LNCaP clone FGC (cell line): Measurements from ENCODE around the gene HSPB6.

Experiments used
- DNase-seq: peaks from one replicate; pipeline ENCODE4 v3.0.0-alpha.2; 2011; ENCODE audit warnings: low read depth
- H3K4me3 ChIP-seq: 2 replicates; pipeline ENCODE4 v1.5.1; 2011; ENCODE audit warnings: mild to moderate bottlenecking, low read depth, low read length, control low read depth
- TF ChIP-seq, protein P1 (sequence below): IDR thresholded peaks from 2 replicates; pipeline ENCODE4 v1.5.1; 2012; ENCODE audit warnings: mild to moderate bottlenecking; ENCODE audit not compliant: control insufficient read depth, insufficient read depth; ENCODE audit errors: extremely low read depth

The HSPB6 gene

DNA sequence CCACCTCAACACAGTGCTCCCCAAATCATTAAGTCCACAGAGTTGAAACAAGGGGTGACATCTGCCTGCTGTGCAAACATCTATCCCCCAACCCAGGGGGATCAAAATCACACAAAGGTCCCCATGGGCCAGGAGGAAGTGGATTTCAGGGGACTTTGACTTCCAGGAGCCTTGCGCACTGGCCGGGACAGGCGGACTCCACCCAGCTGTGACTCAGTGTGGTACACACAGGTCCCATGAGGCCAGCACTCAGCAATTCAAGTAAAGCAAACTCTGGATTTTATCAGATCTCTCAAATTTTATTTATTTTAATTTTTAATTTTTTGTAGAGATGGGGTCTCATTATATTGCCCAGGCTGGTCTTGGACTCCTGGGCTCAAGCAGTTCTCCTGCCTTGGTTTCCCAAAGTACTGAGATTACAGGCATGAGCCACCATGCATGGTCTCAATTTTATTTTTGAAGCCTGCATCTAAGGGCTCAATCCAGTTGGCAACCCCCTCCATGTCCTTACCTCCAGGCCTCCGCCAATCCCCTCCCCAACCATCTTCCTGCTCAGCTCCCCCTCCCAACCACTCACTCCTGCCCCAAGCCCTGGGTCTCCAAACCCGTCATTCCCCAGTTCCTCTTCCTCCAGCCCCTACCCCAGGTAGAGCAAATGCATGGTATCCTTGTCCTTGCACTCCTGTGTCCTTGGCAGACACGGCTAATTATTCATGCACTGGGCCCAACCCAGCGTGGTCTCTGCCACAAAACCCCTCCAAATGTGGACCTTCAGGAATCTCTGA is 36.7 kb upstream of the HSPB6 start:
- H3K4me3 ChIP-seq: no peak overlapping the region
- TF ChIP-seq, protein P1, sequence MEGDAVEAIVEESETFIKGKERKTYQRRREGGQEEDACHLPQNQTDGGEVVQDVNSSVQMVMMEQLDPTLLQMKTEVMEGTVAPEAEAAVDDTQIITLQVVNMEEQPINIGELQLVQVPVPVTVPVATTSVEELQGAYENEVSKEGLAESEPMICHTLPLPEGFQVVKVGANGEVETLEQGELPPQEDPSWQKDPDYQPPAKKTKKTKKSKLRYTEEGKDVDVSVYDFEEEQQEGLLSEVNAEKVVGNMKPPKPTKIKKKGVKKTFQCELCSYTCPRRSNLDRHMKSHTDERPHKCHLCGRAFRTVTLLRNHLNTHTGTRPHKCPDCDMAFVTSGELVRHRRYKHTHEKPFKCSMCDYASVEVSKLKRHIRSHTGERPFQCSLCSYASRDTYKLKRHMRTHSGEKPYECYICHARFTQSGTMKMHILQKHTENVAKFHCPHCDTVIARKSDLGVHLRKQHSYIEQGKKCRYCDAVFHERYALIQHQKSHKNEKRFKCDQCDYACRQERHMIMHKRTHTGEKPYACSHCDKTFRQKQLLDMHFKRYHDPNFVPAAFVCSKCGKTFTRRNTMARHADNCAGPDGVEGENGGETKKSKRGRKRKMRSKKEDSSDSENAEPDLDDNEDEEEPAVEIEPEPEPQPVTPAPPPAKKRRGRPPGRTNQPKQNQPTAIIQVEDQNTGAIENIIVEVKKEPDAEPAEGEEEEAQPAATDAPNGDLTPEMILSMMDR: no peak
- no peak for DNase-seq

DNA sequence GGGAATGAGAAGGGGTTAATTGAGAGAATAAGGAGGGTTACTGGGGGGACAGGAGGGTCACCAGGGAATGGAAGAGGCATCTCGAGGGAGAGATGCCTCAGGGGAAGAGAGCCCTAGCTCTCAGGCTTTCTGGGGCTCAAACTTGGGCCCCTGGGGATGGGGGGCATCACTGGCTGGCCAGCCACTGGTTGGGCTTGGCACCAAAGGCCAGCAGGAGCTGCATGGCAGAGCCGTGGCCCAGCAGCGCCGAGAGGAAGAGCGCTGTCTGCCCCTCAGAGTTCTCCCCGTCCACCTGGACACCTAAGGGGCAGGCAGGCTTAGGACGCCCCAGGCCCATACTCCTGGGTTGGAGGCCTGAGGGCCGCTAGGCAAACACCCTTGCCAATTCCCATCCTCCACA is 36.1 kb upstream of the HSPB6 start:
- TF ChIP-seq, protein P1: no peak
- DNase-seq: no peak

DNA sequence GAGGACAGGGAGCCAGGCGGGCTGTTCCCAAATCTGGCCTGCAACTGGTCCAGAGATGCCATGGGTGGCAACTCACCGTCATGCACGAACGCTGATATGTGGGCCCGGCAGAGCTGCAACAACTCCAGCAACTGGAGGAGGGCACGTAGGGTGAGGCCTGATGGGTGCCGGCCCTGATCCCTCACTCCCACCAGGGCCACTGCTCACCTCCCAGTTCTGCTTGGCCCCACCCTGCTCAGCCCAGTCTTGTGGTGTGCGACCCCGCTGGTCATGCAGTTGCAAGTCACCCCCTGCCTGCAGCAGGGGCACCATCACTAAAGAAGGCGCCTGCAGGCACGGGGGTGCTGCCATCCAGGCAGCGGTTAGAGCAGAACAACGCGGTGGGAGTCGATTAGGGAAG is 35.5 kb upstream of the HSPB6 start:
- no peak overlapping the region for H3K4me3 ChIP-seq
- DNase-seq: no peak
- TF ChIP-seq, protein P1: no peak

More for the DNA sequence above, 36.1 kb upstream of the HSPB6 start:
- no peak overlapping the region for H3K4me3 ChIP-seq

DNA sequence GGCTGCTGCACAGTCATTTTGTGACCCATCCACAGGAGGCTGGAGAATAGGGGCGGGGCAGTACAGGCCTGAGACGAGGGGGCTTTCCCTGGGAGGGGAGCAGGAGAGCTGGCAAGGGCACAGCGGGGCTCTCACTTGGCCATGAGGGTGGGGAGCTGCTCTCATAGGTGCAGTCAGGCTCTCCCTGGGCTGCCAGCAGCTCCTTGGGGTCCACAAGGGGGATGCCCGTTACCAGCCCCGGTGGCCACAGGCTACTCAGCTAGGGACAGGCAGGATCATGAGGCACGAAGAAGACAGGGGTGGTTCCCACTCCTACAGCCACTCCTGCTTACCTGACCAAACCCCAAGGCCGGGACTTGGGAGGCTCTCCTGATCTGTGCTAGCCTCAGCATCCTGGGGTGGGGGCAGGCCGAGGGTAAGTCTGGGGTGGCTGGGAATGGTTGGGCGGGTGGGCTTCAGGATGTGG is 35.0 kb upstream of the HSPB6 start:
- no peak for DNase-seq
- TF ChIP-seq, protein P1: no peak
- no peak overlapping the region for H3K4me3 ChIP-seq

DNA sequence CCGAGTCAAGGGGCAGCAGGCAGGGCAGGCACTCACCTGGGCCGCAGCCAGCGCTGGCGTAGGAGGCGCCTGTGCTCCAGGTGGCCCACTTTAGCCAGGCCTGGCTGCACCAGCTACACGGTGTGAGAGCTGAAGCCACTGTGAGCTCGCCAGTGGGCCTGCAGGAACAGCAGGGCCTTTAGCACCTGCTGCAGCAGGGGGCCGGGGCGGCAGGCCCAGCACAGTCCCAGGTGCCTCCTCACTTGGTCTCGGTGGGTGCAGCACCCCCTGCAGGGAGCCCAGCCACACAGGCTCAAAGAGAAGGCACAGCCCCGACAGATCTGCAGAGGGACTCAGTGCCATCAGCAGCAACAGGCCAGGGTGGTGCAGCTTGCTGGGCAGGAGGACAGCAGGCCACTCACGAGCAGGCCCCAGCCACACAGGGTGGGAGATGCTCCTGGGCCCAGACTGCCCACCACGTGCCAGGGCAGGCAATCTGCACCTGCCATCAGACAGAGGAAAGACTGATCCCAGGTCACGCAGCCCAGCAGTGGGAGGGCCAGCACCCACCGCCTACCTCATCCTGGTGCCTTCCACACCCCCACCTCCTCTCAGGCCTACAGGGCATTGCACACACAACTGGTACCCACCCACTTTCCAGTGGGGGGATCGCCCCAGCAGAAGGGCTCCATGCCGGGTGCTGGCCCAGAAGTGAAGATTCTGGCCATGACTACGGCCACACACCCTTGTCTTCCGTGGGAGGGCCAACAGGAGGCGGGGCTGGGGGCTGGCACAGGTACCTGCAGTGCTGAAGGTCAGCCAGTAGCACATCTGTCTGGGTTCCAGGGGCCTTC is 34.4 kb upstream of the HSPB6 start:
- no peak for DNase-seq
- no peak overlapping the region for H3K4me3 ChIP-seq
- TF ChIP-seq, protein P1: no peak

DNA sequence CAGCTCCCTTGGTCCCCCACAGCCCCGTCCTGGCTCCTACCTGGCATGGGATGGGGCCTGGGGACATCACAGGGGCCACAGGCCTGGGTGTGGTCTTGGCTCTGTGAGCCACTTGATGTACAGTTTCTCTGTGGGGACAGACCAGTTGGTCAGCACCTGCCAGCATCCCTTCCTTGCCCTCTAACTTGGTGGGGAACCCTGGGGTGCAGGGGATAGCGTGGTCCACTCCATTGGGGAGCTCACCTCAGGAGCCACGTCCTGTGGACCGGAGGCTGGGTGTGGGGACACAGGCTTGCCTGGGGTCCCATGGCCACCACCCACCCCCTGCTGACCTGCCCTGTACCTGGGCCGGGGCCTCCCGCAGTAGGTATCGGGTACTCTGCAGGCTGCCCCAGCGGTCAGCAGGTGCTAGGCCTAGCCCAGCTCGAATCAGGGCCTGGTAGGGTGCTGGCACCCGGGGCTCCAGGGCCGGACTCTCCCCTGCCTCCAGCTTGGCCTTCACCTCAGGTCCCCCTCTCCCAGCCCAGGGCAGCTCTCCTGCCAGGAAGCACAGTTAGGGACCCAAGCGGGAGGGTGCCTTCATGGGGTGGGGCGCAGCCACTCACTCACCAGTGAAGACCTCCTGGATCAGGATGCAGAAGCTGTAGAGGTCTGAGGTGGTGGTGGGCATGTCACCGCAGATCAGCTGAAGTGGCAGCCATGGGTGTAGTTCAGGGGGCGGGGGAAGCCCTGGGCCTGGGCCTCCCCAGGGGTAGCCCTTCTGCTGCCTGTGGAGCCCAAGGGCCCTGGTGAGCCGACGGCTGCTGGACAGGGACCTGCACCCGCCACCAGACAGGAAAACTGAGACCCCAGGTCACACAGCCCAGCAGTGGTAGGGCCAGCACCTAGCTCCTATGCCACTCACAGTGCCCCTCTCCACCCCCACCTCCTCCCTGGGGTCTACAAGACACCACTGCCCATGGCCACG is 33.4 kb upstream of the HSPB6 start:
- no peak for DNase-seq
- H3K4me3 ChIP-seq: no peak overlapping the region
- TF ChIP-seq, protein P1: no peak
